HG03097 (cell line): ENCODE data around the gene PLK1.
"Not testable (repeated sequence)": the region's sequence is repeated elsewhere in the genome, so short reads cannot be mapped to it uniquely, and the experiment has no call there.

Experiments used
- ATAC-seq: cut with Tn5 transposase; IDR thresholded peaks from one replicate; pipeline ENCODE4 v1.9.1; 2021; ENCODE audit not compliant: unreplicated experiment, low FRiP score

Gene PLK1

GRCh38 chr16:23678430-23679273 lies at the start of gene PLK1:
PLK1 (plus strand) TSS chr16:23678889; CDS start chr16:23678933, 44 bp downstream.
- ATAC-seq: peak; percentile 77

GRCh38 chr16:23629516-23629915 lies 49.2 kb upstream of the PLK1 start:
- no peak for ATAC-seq

- ATAC-seq: not testable (repeated sequence)
Observed at GRCh38 chr16:23631874-23632273, 46.8 kb upstream of the PLK1 start.

GRCh38 chr16:23634461-23635036 lies 44.1 kb upstream of the PLK1 start:
- no peak for ATAC-seq

GRCh38 chr16:23635958-23636357 lies 42.7 kb upstream of the PLK1 start:
- ATAC-seq: no peak

GRCh38 chr16:23640615-23640930 lies 38.1 kb upstream of the PLK1 start:
- no peak for ATAC-seq

- ATAC-seq: peak; percentile 96
Observed at GRCh38 chr16:23640931-23641765, 37.5 kb upstream of the PLK1 start, which contains the start of the genes DCTN5 and PALB2. DCTN5 (plus strand) TSS chr16:23641466; CDS start chr16:23641543, 77 bp downstream. PALB2 (minus strand) TSS chr16:23641310; CDS start chr16:23641157, 153 bp downstream.

GRCh38 chr16:23642246-23642774 lies 36.4 kb upstream of the PLK1 start:
- ATAC-seq: no peak

- ATAC-seq: no peak
Observed at GRCh38 chr16:23650674-23651416, 27.8 kb upstream of the PLK1 start.

GRCh38 chr16:23651943-23652468 lies 26.7 kb upstream of the PLK1 start:
- ATAC-seq: no peak

GRCh38 chr16:23663918-23664317 lies 14.8 kb upstream of the PLK1 start:
- no peak for ATAC-seq

- ATAC-seq: no peak
Observed at GRCh38 chr16:23666571-23667354, 11.9 kb upstream of the PLK1 start.

- ATAC-seq: no peak
Observed at GRCh38 chr16:23667355-23667659, 11.4 kb upstream of the PLK1 start.

GRCh38 chr16:23668225-23668624 lies 10.5 kb upstream of the PLK1 start:
- no peak for ATAC-seq

- no peak for ATAC-seq
Observed at GRCh38 chr16:23668873-23669272, 9.8 kb upstream of the PLK1 start.

- ATAC-seq: peak; percentile 78
Observed at GRCh38 chr16:23670137-23670776, 8.4 kb upstream of the PLK1 start.

GRCh38 chr16:23673971-23674614 lies 4.6 kb upstream of the PLK1 start:
- no peak for ATAC-seq

GRCh38 chr16:23676924-23677480 lies 1.7 kb upstream of the PLK1 start:
- no peak for ATAC-seq
